NB4 (cell line): ENCODE measurements around the gene NFATC1.

Experiments
- DNase-seq: peaks from one replicate; pipeline ENCODE4 v3.0.0; 2010; ENCODE audit warnings: low read depth
- H3K4me3 ChIP-seq: one replicate; pipeline ENCODE4 v1.5.1; 2011; ENCODE audit warnings: mild to moderate bottlenecking, low read depth, low read length, moderate library complexity
- MAX ChIP-seq: IDR thresholded peaks from 2 replicates; pipeline ENCODE4 v1.6.1; 2011; ENCODE audit warnings: low read depth, low read length
- MYC ChIP-seq: IDR thresholded peaks from 2 replicates; pipeline ENCODE4 v1.6.1; 2011; ENCODE audit warnings: low read depth, low read length
- POLR2A ChIP-seq: IDR thresholded peaks from 2 replicates; pipeline ENCODE4 v1.6.1; 2011; ENCODE audit warnings: mild to moderate bottlenecking; ENCODE audit not compliant: insufficient read length; ENCODE audit errors: extremely low read depth
- TF ChIP-seq, protein P1 (sequence below): IDR thresholded peaks from one replicate; pipeline ENCODE4 v1.5.1; 2012; ENCODE audit warnings: low read depth, low read length

Gene NFATC1

GRCh38 chr18:79513381-79514081, 117.8 kb downstream of the NFATC1 start:
- DNase-seq = peak; percentile 21
- no peak overlapping the region for H3K4me3 ChIP-seq
- TF ChIP-seq, protein P1, sequence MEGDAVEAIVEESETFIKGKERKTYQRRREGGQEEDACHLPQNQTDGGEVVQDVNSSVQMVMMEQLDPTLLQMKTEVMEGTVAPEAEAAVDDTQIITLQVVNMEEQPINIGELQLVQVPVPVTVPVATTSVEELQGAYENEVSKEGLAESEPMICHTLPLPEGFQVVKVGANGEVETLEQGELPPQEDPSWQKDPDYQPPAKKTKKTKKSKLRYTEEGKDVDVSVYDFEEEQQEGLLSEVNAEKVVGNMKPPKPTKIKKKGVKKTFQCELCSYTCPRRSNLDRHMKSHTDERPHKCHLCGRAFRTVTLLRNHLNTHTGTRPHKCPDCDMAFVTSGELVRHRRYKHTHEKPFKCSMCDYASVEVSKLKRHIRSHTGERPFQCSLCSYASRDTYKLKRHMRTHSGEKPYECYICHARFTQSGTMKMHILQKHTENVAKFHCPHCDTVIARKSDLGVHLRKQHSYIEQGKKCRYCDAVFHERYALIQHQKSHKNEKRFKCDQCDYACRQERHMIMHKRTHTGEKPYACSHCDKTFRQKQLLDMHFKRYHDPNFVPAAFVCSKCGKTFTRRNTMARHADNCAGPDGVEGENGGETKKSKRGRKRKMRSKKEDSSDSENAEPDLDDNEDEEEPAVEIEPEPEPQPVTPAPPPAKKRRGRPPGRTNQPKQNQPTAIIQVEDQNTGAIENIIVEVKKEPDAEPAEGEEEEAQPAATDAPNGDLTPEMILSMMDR = no peak
- TF ChIP-seq MAX = no peak
- no peak for TF ChIP-seq POLR2A
- TF ChIP-seq MYC = no peak

- no peak for DNase-seq
- no peak overlapping the region for H3K4me3 ChIP-seq
- TF ChIP-seq MYC = no peak
- no peak for TF ChIP-seq MAX
- TF ChIP-seq POLR2A = no peak
- TF ChIP-seq, protein P1 = no peak
Measured at GRCh38 chr18:79515331-79515730, 119.6 kb downstream of the NFATC1 start.

- DNase-seq = no peak
- TF ChIP-seq, protein P1 = no peak
- TF ChIP-seq MAX = no peak
- no peak for TF ChIP-seq MYC
- TF ChIP-seq POLR2A = no peak
- no peak overlapping the region for H3K4me3 ChIP-seq
Measured at GRCh38 chr18:79515944-79516351, 120.2 kb downstream of the NFATC1 start.

DNA sequence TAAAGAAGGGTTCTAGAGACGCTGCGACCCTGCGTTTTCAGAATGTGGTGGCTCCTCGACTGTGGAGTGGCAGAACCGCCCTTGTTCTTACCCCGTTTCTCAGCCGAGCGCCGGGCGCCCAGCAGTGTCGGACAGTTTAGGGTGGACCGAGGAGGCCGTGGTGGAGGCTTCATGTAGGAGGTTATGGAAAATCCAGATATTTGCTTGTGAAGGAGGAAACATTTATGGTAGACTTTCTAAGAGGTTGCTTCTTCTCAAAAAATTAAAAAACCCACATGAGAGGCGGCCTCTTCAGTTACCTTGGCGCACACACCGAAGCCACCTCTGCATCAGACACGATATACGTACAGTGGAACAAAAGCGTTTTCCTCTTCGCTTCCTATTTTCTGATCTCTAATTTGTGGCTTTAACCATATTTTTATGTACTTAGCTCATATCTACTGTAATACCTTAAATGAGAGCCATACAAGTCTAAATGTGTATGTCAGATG, 120.8 kb downstream of the NFATC1 start:
- no peak overlapping the region for H3K4me3 ChIP-seq
- TF ChIP-seq, protein P1 = no peak
- TF ChIP-seq MYC (no peak), POLR2A (no peak), MAX (no peak)
- no peak for DNase-seq

- no peak for TF ChIP-seq POLR2A
- TF ChIP-seq, protein P1 = no peak
- no peak for TF ChIP-seq MAX
- TF ChIP-seq MYC = no peak
- no peak for DNase-seq
Measured at GRCh38 chr18:79517341-79517740, 121.6 kb downstream of the NFATC1 start.

More at GRCh38 chr18:79517341-79517740, 121.6 kb downstream of the NFATC1 start:
- H3K4me3 ChIP-seq = no peak overlapping the region
